Stimulated activated CD4-positive, alpha-beta T cell treated with anti-CD3 and anti-CD28 coated beads, Interleukin-4, amount 100 ng/mL, for 1 hour (primary cell): Measurements from ENCODE around the gene NCEH1.
"Not testable (repeated sequence)": the region's sequence is repeated elsewhere in the genome, so short reads cannot be mapped to it uniquely, and the experiment has no call there.

Experiments used
- DNase-seq: peaks from one replicate; pipeline ENCODE4 v3.0.0-alpha.2; 2020

The NCEH1 gene

GRCh38 chr3:172675441-172676193 lies 35.2 kb downstream of the NCEH1 start:
- no peak for DNase-seq

- DNase-seq: peak; percentile 49
Measured at GRCh38 chr3:172673210-172673679, 37.6 kb downstream of the NCEH1 start.

- DNase-seq: no peak
Measured at GRCh38 chr3:172669021-172669420, 41.8 kb downstream of the NCEH1 start.

DNA sequence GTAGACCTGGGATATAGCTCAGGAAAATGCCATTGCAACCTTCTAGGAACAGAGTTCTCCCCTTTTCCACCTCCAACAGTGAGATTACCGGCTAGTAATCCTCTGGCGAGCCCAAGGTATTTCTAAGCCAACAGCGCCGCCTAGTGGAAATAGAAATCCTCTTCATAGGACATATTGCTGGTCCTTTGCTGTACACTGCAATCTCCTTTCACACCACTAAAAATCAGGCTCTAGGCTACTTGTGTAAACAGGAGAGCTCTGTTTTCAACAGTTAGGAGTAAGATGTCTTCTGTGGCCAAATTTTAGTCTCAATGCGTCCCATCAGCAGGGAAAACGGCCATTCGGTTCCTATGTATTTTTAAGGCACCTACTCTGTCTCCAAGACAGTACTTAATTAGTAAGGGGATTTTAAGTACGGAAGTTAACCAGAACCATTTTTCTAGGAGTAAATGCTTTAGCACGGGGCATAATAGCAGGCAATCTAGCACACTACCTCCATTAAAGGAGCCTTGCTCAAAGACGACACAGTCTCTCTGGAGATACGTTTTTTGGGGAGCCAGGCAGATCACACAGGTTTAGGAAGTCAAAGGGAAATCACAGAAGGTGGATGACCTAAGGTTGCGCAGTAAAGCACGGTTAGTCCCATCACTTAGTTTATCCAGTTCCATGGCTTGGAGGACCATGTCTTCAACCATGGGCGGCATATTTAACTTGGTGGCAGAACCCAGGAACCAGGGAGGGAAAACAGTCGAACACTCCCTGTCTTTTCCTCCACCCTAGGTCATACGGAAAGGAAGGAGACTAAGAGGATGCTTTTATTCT lies 43.8 kb downstream of the NCEH1 start:
- DNase-seq: peak; percentile 66

DNA sequence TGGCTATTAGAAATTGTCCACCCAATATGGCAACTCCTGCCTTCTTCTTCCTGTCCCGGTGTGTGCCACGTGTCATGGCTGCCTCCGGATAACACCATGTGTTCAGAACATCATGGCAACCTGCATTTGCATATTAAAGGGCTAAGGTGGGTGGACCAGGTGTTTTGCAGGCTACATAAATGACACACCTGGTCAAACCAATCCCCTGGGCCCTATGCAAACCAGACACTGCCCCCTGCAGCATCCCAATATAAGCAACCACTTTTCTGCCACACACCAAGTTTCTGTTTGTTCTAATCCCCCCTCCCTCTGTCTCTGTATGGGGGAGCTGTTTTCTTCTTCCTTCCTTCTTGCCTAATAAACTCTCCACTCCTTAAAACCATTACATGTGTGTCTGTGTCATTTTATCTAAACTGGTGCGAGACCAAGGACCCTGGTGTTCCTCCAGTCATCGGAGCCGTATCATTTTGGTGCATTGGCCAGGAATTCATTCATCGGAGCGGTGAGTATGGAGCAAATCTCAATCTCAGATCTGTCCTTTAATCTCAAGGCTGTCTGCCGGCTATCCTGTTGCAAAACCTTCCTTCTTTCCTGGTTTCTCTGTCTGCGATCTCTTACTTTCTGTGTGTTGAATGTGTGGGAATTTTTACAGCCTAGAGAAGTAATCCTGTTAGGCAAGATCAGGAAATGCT lies 44.5 kb downstream of the NCEH1 start:
- no peak for DNase-seq

- DNase-seq: not testable (repeated sequence)
Measured at GRCh38 chr3:172665510-172665909, 45.4 kb downstream of the NCEH1 start.

DNA sequence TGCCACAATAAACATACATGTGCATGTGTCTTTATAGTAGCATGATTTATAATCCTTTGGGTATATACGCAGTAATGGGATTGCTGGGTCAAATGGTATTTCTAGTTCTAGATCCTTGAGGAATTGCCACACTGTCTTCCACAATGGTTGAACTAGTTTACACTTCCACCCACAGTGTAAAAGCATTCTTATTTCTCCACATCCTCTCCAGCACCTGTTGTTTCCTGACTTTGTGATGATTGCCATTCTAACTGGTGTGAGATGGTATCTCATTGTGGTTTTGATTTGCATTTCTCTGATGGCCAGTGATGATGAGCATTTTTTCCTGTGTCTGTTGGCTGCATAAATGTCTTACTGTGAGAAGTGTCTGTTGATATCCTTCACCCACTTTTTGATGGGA lies 50.4 kb downstream of the NCEH1 start:
- DNase-seq: not testable (repeated sequence)

- DNase-seq: no peak
Measured at GRCh38 chr3:172659246-172660002, 51.4 kb downstream of the NCEH1 start.

- DNase-seq: no peak
Measured at GRCh38 chr3:172658344-172659245, 52.3 kb downstream of the NCEH1 start.

DNA sequence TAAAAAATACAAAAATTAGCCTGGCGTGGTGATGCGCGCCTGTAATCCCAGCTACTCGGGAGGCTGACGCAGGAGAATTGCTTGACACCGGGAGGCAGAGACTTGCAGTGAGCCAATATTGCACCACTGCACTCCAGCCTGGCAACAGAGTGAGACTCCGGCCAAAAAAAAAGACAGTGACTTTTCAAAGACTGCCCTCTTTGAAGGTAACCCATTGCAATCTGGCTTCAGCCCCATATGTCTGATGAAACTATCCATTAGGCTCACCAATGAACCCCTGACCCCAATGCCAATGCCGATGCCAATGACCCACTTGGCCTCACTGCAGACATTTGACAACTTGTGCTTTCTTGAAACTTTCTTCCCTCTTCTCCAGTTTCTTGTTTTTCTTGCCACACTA lies 54.3 kb downstream of the NCEH1 start:
- DNase-seq: no peak

GRCh38 chr3:172655388-172655787 lies 55.5 kb downstream of the NCEH1 start:
- DNase-seq: no peak

DNA sequence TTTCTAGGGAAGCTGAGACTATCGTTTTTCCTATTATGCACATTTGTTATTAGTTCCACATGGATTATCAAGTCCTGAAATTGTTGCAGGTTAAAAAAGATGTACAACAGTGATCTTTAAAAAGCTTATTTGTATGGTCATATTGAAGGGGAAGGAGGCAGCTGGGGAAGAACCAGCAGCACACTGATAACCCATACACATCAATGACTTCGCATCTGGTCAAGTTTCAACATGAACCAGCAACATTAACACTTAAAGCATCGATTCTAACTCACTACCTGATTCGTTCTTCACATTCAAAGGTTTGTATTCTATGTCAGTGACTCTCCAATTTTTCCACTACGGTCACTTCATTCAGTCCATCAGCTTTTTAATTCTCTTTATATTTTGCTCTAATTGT lies 56.4 kb downstream of the NCEH1 start:
- no peak for DNase-seq

- no peak for DNase-seq
Measured at GRCh38 chr3:172653004-172653572, 57.8 kb downstream of the NCEH1 start.

- DNase-seq: no peak
Measured at GRCh38 chr3:172651936-172652625, 58.8 kb downstream of the NCEH1 start.

- no peak for DNase-seq
Measured at GRCh38 chr3:172649987-172650386, 60.9 kb downstream of the NCEH1 start.

- no peak for DNase-seq
Measured at GRCh38 chr3:172648747-172649146, 62.1 kb downstream of the NCEH1 start.

- DNase-seq: no peak
Measured at GRCh38 chr3:172647823-172648222, 63.0 kb downstream of the NCEH1 start.

- no peak for DNase-seq
Measured at GRCh38 chr3:172647080-172647479, 63.8 kb downstream of the NCEH1 start.

DNA sequence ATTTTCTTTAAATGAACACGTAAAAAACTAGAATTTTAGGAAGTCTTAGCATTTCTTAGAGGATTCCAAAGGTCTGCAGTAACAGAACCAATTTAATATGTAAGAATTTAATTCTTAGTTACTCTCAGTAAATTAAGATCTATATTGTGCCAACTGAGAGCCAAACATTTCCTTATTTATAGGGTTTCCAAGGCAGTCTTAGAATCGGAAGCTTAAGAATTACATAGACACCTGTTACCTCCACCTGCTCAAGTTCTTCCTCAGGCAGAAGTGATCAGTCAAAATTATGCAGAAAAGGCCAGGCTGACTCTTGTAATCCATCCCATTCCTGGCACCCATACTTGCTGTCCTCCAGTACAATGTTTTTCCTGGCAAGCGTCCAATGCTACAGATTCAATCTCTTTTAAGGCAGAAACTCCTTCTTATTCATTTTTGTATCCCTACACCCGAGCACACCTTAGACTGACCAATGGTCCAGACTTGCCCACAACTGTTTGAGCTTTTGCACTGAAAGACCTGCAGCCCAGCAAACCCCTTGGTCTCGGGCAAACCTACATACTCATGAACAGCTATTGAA lies 64.3 kb downstream of the NCEH1 start:
- no peak for DNase-seq

- DNase-seq: no peak
Measured at GRCh38 chr3:172644258-172644657, 66.6 kb downstream of the NCEH1 start.
